ENCODE measurements around the gene PRSS50.
A peak's percentile ranks its signal among the peaks of the same experiment; 100 is the strongest.

The PRSS50 gene

GRCh38 chr3:46695177-46695961 is 22.3 kb downstream of the PRSS50 start:
- H3K4me3 ChIP-seq (ENCODE audit: low read length): no peak overlapping the region
- no peak for TF ChIP-seq ZNF274 (IDR thresholded peaks at IDR 0.05; ENCODE audit: low read depth, low read length)

GRCh38 chr3:46694520-46694919 is 23.1 kb downstream of the PRSS50 start:
- H3K4me3 ChIP-seq (ENCODE audit: low read length): no peak overlapping the region
- TF ChIP-seq ZNF274 (IDR thresholded peaks at IDR 0.05; ENCODE audit: low read depth, low read length): no peak

- H3K4me3 ChIP-seq (ENCODE audit: low read length): no peak overlapping the region
- TF ChIP-seq ZNF274 (IDR thresholded peaks at IDR 0.05; ENCODE audit: low read depth, low read length): no peak
Measured at GRCh38 chr3:46693892-46694226, 23.8 kb downstream of the PRSS50 start.

- H3K4me3 ChIP-seq (ENCODE audit: low read length): peak within 1 kb of the TSS; percentile 28; the same call in 1 of the 2 replicates
- no peak for TF ChIP-seq ZNF274 (IDR thresholded peaks at IDR 0.05; ENCODE audit: low read depth, low read length)
Measured at GRCh38 chr3:46693038-46693891, 24.4 kb downstream of the PRSS50 start, which contains the start of gene ALS2CL. ALS2CL (minus strand) TSS chr3:46693679; CDS start chr3:46689440, 4,239 bp downstream.

- no peak for TF ChIP-seq ZNF274 (IDR thresholded peaks at IDR 0.05; ENCODE audit: low read depth, low read length)
Measured at GRCh38 chr3:46692566-46692990, 25.1 kb downstream of the PRSS50 start.

GRCh38 chr3:46690798-46691197 is 26.9 kb downstream of the PRSS50 start:
- TF ChIP-seq ZNF274 (IDR thresholded peaks at IDR 0.05; ENCODE audit: low read depth, low read length): no peak
- H3K4me3 ChIP-seq (ENCODE audit: low read length): no peak overlapping the region

More at GRCh38 chr3:46692566-46692990, 25.1 kb downstream of the PRSS50 start:
- H3K4me3 ChIP-seq (ENCODE audit: low read length): no peak overlapping the region

- no peak for TF ChIP-seq ZNF274 (IDR thresholded peaks at IDR 0.05; ENCODE audit: low read depth, low read length)
- H3K4me3 ChIP-seq (ENCODE audit: low read length): no peak overlapping the region
Measured at GRCh38 chr3:46685446-46685845, 32.2 kb downstream of the PRSS50 start.

- no peak overlapping the region for H3K4me3 ChIP-seq (ENCODE audit: low read length)
- no peak for TF ChIP-seq ZNF274 (IDR thresholded peaks at IDR 0.05; ENCODE audit: low read depth, low read length)
Measured at GRCh38 chr3:46684891-46685290, 32.8 kb downstream of the PRSS50 start.

- no peak for TF ChIP-seq ZNF274 (IDR thresholded peaks at IDR 0.05; ENCODE audit: low read depth, low read length)
- H3K4me3 ChIP-seq (ENCODE audit: low read length): no peak overlapping the region
Measured at GRCh38 chr3:46682974-46683373, 34.7 kb downstream of the PRSS50 start.

- H3K4me3 ChIP-seq (ENCODE audit: low read length): no peak overlapping the region
- no peak for TF ChIP-seq ZNF274 (IDR thresholded peaks at IDR 0.05; ENCODE audit: low read depth, low read length)
Measured at GRCh38 chr3:46681856-46682540, 35.7 kb downstream of the PRSS50 start.

- no peak overlapping the region for H3K4me3 ChIP-seq (ENCODE audit: low read length)
- TF ChIP-seq ZNF274 (IDR thresholded peaks at IDR 0.05; ENCODE audit: low read depth, low read length): no peak
Measured at GRCh38 chr3:46681387-46681786, 36.3 kb downstream of the PRSS50 start.

- H3K4me3 ChIP-seq (ENCODE audit: low read length): no peak overlapping the region
- no peak for TF ChIP-seq ZNF274 (IDR thresholded peaks at IDR 0.05; ENCODE audit: low read depth, low read length)
Measured at GRCh38 chr3:46680298-46680826, 37.3 kb downstream of the PRSS50 start.

GRCh38 chr3:46679681-46680080 is 38.0 kb downstream of the PRSS50 start:
- TF ChIP-seq ZNF274 (IDR thresholded peaks at IDR 0.05; ENCODE audit: low read depth, low read length): no peak
- H3K4me3 ChIP-seq (ENCODE audit: low read length): no peak overlapping the region

- TF ChIP-seq ZNF274 (IDR thresholded peaks at IDR 0.05; ENCODE audit: low read depth, low read length): no peak
- no peak overlapping the region for H3K4me3 ChIP-seq (ENCODE audit: low read length)
Measured at GRCh38 chr3:46678280-46678679, 39.4 kb downstream of the PRSS50 start.

Measured in GM08714 (cell line).